ENCODE measurements around the gene CBLB.

Gene CBLB

GRCh38 chr3:105869861-105870755 lies 1.3 kb upstream of the CBLB start:
- peak; percentile 10 for DNase-seq (ENCODE audit: low spot score)

GRCh38 chr3:105869531-105869833 lies 670 bp upstream of the CBLB start:
- no peak for DNase-seq (ENCODE audit: low spot score)

DNA sequence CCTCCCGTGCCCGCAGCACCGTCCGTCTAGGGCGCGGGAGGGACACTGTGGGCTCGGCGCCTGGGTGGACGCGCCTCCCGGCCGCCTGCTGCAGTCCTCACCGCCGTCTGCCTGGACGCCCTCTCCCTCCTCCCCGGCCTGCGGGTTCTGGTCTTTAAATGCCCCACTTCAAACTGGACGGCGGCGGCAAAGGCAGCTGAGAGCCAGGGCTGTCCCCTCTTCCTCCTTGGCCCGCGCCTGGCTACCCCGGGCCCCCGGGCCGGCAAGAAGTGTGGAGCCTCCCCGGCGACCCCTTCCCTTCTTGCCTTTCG lies 426 bp downstream of the CBLB start:
- no peak for DNase-seq (ENCODE audit: low spot score)

DNA sequence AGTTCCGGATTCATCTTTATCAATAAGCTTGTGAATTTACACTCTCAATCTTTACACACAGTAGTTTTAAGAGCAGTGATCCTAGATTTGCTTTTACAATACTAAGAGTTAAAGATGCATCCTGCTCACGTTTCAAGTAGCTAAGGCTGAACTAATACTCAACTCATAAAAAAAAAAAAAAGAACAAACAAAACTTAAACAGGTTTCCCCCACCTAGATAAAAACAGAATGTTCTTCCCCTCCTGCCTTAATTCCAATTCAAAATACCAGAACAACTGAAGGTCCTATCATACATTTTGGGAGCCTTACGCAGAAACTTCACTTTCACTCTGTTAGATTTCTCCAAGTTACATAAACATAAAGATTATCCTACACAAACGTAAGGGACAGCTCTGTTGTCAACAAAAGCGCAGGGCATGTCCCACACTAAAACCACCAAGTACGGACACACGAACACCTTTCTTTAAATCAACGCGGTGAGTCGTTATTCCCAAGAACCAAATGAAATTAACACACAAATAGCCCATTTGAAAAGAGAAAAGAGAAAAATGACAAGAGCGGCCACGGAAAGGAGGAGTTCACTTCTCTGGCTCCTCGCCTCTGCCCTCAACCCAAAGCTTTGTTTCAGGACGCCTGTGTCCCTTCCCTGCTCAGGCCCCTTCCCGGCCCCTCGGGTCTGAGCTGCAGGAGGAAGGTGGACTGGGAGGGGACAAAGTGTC lies 941 bp downstream of the CBLB start:
- peak; percentile 15 for DNase-seq (ENCODE audit: low spot score)

- no peak for DNase-seq (ENCODE audit: low spot score)
Measured at GRCh38 chr3:105866656-105867653, 1.9 kb downstream of the CBLB start.

GRCh38 chr3:105865867-105866350 lies 2.9 kb downstream of the CBLB start:
- no peak for DNase-seq (ENCODE audit: low spot score)

DNA sequence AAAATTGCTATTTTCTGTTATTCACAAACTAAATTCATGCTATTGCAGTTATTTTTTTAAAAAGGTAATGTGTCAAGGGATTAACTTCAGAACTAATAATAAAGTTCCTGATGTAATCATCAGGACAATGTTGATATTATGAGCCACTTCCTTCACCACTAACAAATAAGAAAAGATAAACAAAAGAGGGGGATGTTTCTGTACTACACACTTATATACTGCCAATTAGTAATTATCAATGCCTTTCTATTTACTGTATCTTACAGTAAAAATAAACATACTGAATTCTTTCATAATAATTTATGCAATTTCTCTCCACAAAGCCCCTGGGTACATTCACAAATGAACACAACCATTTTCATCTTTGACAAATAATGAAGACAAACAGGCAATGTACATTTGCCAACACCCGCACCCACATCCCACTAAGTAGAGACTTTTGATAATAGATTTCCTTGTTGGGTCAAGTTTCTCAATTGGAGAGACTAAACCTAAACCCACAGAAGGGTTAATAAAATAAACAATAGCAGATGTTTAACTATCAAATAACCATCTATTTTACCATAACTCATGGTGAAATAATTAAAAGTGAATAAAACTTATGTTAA lies 3.7 kb downstream of the CBLB start:
- no peak for DNase-seq (ENCODE audit: low spot score)

DNA sequence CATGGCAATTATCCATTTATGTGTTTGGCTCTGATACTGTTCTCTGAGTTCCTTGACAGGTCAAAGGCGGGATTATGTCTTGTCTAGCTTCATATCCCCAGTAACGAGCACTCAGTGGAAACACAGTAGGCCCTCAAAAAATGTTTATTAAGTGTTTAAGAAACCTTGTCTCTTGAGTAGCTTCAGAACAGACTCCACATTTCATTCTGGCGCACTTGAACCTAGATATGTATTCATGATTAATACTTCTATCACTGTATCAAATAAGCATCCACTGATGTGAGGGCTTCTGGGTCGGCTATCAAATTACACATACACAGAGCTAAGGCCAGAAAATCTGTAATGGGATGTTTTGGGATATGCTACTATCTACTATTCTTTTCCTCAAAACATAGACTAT lies 4.6 kb downstream of the CBLB start:
- DNase-seq (ENCODE audit: low spot score), result no peak

GRCh38 chr3:105863608-105864007 lies 5.2 kb downstream of the CBLB start:
- DNase-seq (ENCODE audit: low spot score), result no peak

DNA sequence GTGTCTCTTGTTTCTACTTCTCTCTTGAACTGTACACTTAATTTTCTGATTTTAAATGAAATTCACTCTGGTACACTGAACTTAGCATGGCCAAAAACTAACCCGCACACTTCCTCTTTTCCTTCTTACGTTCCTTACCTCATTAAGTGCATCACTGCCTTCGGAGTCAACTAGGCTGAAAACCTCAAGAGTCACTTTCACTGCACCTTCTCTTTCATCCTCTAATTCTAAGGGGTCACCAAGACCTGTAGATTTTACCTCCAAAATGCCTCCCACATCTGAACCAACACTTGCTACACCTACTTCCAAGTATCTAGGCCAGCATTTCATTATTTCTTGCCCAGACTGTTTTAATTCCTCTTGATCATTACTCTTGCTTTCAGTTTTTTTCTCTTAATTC lies 6.6 kb downstream of the CBLB start:
- DNase-seq (ENCODE audit: low spot score), result no peak

GRCh38 chr3:105860641-105861040 lies 8.2 kb downstream of the CBLB start:
- DNase-seq (ENCODE audit: low spot score), result no peak

DNA sequence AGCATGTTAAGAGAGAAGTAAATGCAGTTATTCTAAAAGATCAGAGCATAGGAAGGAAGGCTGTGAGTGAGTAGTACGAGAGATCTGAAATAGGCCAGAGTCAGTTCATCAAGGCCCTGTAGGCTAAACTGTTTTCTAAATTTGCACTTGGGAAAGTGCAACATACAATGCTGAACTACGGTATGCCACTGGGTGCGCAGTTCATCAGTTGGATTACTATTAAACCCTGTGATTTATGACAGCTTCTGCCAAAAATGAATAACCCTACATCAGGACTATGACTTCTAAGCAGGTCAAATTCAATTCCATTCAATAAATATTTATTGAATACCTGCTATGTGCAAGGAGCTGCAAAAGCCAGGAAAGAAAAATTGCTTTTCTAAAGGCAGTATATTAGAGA lies 10.8 kb downstream of the CBLB start:
- no peak for DNase-seq (ENCODE audit: low spot score)

- DNase-seq (ENCODE audit: low spot score), result no peak
Measured at GRCh38 chr3:105857601-105858000, 11.2 kb downstream of the CBLB start.

DNA sequence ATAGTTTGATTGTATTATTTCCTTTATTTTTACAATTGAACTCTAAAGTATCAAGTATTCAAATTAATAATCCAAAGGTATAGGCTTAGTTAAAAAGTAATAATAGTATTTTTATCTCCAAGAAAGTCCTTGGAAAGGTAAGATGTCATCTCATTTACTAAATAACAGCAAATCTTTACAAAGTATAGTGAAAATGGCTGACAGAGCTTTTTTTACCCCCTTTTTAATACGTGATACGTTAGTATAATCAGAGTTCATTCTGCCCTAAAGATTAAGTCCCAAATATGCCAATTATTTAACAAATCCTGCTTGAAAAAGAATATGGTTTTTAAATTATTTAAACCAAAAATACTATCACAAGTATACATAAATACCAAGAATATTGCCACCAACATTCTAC lies 12.2 kb downstream of the CBLB start:
- DNase-seq (ENCODE audit: low spot score), result no peak

DNA sequence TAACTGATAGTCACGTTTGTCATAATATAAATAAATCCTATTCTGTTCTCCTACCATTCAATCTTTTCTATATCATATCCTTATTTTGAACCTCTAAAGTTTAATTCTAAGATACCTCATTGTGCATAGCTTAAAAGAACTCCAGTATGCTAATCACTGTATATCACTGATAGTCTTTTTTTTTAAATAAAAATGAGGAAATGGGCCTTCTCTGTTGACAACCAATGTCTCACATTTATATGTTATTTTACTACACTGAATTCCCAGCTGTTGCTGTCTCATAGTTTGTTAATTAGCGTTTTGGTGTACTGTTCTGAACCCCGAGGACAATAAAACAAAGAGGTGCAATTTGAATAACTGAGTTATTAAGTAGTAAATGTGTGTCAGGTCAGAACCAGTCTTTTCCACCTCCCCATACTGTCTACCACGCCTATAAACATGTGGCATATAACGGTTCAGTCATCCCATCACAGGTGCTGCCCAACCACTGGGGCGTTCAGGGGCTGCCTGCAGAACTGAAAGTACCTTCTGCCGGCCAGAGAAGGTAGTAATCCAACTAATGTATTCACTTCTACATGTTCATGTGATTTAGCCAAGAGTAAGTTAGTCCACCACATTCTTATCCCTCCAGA lies 14.9 kb downstream of the CBLB start:
- no peak for DNase-seq (ENCODE audit: low spot score)

- no peak for DNase-seq (ENCODE audit: low spot score)
Measured at GRCh38 chr3:105851582-105851981, 17.2 kb downstream of the CBLB start.

- no peak for DNase-seq (ENCODE audit: low spot score)
Measured at GRCh38 chr3:105851176-105851575, 17.6 kb downstream of the CBLB start.

GRCh38 chr3:105850593-105850992 lies 18.2 kb downstream of the CBLB start:
- DNase-seq (ENCODE audit: low spot score), result no peak

GRCh38 chr3:105848821-105849220 lies 20.0 kb downstream of the CBLB start:
- no peak for DNase-seq (ENCODE audit: low spot score)

DNA sequence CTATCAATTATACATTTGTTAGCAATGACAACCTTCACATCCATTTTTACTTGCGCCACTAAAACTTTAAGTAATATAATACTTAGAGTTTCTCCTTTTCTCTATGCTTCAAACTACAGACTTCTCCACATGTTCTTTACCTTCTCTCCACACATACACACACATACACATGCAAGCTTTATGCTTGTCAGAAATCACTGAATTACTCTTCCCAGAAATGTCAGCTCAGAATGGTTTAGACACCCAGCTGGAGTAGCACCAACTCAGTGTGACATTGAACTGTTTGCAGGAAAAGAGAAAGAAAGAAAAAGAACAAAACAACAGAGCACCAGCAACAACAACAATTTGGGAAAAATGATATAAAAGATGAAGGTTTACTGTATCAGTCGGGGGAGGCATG lies 20.9 kb downstream of the CBLB start:
- DNase-seq (ENCODE audit: low spot score), result no peak

DNA sequence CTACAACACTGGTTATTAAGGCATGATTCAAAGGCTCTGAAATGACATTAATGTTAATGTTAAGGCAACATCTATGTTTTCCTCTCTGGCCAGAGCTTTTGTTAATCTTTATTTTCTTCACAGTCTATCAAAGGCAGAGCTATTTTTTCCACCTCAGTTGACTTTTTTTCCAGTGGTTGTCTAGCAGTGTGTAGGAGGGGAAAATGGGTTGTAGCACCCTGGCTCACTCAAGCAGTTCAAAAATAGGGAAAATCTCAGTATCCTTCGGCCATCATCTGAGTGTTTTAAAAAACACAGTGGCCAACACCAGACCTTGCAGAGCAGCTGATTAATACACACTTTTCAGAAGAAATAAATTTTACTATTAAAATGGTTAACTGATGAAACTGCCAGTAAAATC lies 21.4 kb downstream of the CBLB start:
- no peak for DNase-seq (ENCODE audit: low spot score)

DNA sequence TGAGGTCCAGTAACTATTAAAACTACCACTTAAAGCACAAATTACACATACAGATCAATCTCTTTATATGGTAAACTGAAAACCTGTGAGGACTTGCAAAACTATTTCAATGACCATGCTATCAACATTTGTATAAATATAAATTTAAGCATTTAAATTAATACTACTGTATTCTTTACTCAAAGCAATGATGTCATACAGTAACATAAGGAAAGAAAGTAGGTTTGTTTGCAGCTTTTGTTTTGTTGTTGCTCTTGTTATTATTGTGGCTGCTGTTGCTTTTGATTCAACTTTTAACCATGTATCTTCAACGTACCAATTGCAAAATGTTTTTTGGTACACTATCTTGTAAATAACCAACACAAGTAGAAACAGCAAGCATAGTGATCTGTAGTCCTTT lies 22.0 kb downstream of the CBLB start:
- DNase-seq (ENCODE audit: low spot score), result no peak

Measured in hematopoietic multipotent progenitor cell treated with erythropoietin and hydrocortisone succinate and interleukin-3 and kit ligand, for 15 days (in vitro differentiated cells).